PC-3 (cell line): ENCODE measurements around the gene SYTL1.

Experiments
- EZH2 ChIP-seq: fragments of 300-600 bp; sonication (generic); IDR thresholded peaks from one replicate; pipeline ENCODE4 v1.6.1; 2017; ENCODE audit warnings: antibody characterized with exemption, mild to moderate bottlenecking, low read length; ENCODE audit not compliant: unreplicated experiment
- EZH2phosphoT487 ChIP-seq: fragments of 300-600 bp; sonication (generic); IDR thresholded peaks from 2 replicates; pipeline ENCODE4 v1.6.1; 2018; ENCODE audit warnings: mild to moderate bottlenecking, antibody characterized with exemption, low read length, borderline replicate concordance

- TF ChIP-seq EZH2phosphoT487 (no peak), EZH2 (no peak)
Observed at GRCh38 chr1:27397110-27397509, 55.3 kb downstream of the SYTL1 start.
